ENCODE measurements around the gene TEX29. TPM values are rescaled to one million over a fixed set of nuclear protein-coding genes. Genes with fewer than 3 reads are reported as not detected.

TEX29 gene
- polyA plus RNA-seq, 1 of the 3 experiments (the other 2 are of a cell fraction): 0.18 TPM

DNA sequence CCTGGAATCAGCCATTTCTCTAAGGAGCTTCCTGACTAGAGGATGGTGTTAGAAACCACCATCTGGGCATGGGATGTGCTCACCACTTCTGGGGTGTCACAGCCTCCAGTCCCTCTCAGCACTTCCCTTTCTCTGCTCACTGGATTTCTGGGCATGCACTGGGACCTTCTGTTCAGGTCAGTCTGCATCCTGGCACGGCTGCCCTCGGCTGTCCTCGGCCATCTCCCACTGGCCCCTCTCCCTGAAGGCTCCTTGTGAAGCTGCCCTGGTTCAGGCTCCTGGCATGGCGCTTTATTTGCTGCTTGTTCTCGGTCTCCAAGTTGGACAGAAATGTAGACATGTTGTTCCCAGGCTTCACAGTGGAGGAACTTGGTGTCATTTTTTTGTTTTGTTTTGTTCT, 60.0 kb downstream of the TEX29 start:
- no peak for DNase-seq
- WGBS (ENCODE audit: low lambda C conversion rate): 5% methylated on average over 5 of the region's 5 CpGs
- Histone ChIP-seq H3K9ac (no peak overlapping the region), H4K20me1 (ENCODE audit: insufficient read depth) (no peaks in the 10 kb centered on the region), H3K9me3 (no peaks in the 10 kb centered on the region), H3F3A (replicated peaks; ENCODE audit: insufficient read depth) (no peaks in the 10 kb centered on the region), H3K79me2 (ENCODE audit: insufficient read depth) (no peaks in the 10 kb centered on the region), H3K9me2 (no peaks in the 10 kb centered on the region), H3K36me3 (replicated peaks in 1 of 2; ENCODE audit: control insufficient read depth in 1 of 2, insufficient read depth in 2 of 2, low read length in 1 of 2) (no peaks in the 10 kb centered on the region), H3K4me1 (ENCODE audit: control insufficient read depth in 1 of 2, insufficient read depth in 2 of 2, low read depth in 1 of 2, low read length in 1 of 2) (no peaks in the 10 kb centered on the region), H3K27ac (ENCODE audit: low read depth in 2 of 2, low read length in 1 of 2) (no peak overlapping the region), H3K4me3 (ENCODE audit: low read depth in 2 of 2, low read length in 1 of 2) (no peak overlapping the region), H2AFZ (ENCODE audit: low read depth) (no peak overlapping the region), H3K4me2 (no peak overlapping the region), H3K27me3 (ENCODE audit: insufficient read depth) (no peaks in the 10 kb centered on the region)
- POLR2A ChIA-PET: no interaction called here
- TF ChIP-seq RFX5 (IDR thresholded peaks at IDR 0.05; ENCODE audit: low read length) (no peak), RXRA (IDR thresholded peaks at IDR 0.05; ENCODE audit: borderline replicate concordance, low read depth) (no peak), GABPA (IDR thresholded peaks at IDR 0.05; ENCODE audit: low read depth) (no peak), TAF1 (IDR thresholded peaks at IDR 0.05; ENCODE audit: borderline replicate concordance, low read depth, low read length) (no peak), YY1 (IDR thresholded peaks at IDR 0.05; ENCODE audit: low read depth) (no peak), MXI1 (IDR thresholded peaks at IDR 0.05; ENCODE audit: low read depth, low read length) (no peak)
- CTCF ChIA-PET: interaction anchor here (0.6 kb wide), 1 partner anchor 121 kb away, joined by 3 read pairs; no protein-coding TSS in a partner anchor

DNA sequence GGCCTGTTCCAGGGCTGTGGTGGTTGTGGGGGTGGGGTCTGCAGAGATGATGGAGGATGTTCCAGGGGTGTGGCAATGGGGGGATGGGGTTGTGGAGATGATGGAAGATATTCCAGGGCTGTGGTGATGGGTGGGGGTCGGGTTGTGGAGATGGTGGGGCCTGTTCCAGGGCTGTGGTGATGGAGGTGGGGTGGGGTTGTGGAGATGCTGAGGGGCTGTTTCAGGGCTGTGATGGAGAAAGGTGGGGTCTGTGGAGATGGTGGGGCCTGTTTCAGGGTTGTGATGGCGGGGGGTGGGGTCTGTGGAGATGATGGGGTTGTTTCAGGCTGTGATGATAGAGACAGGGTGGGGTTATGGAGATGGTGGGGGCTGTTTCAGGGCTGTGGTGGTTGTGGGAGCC, 62.0 kb downstream of the TEX29 start:
- H3K4me1 ChIP-seq (ENCODE audit: control insufficient read depth in 1 of 2, insufficient read depth in 2 of 2, low read depth in 1 of 2, low read length in 1 of 2): no peaks in the 10 kb centered on the region
- H3K79me2 ChIP-seq (ENCODE audit: insufficient read depth): no peaks in the 10 kb centered on the region
- DNase-seq: no peak
- no peaks in the 10 kb centered on the region for H3K27me3 ChIP-seq (ENCODE audit: insufficient read depth)
- TF ChIP-seq USF2 (IDR thresholded peaks at IDR 0.05; ENCODE audit: borderline replicate concordance, low read depth, low read length): no peak
- TF ChIP-seq MEF2A (IDR thresholded peaks at IDR 0.05; ENCODE audit: borderline replicate concordance, low read depth): no peak
- TF ChIP-seq SMC3 (IDR thresholded peaks at IDR 0.05; ENCODE audit: low read depth, low read length): no peak
- TF ChIP-seq NFIC (IDR thresholded peaks at IDR 0.05; ENCODE audit: borderline replicate concordance): no peak
- no peak for TF ChIP-seq RXRA (IDR thresholded peaks at IDR 0.05; ENCODE audit: borderline replicate concordance, low read depth)
- no peak for TF ChIP-seq FOXJ3 (CRISPR knock-in tag; IDR thresholded peaks at IDR 0.05)
- TF ChIP-seq JUND (IDR thresholded peaks at IDR 0.05): no peak
- TF ChIP-seq, protein P1, sequence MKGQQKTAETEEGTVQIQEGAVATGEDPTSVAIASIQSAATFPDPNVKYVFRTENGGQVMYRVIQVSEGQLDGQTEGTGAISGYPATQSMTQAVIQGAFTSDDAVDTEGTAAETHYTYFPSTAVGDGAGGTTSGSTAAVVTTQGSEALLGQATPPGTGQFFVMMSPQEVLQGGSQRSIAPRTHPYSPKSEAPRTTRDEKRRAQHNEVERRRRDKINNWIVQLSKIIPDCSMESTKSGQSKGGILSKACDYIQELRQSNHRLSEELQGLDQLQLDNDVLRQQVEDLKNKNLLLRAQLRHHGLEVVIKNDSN (IDR thresholded peaks at IDR 0.05; ENCODE audit: borderline replicate concordance, low read depth): no peak
- H4K20me1 ChIP-seq (ENCODE audit: insufficient read depth): no peaks in the 10 kb centered on the region
- H3K27ac ChIP-seq (ENCODE audit: low read depth in 2 of 2, low read length in 1 of 2): no peak overlapping the region
- H3K4me3 ChIP-seq (ENCODE audit: low read depth in 2 of 2, low read length in 1 of 2): no peak overlapping the region
- no peaks in the 10 kb centered on the region for H3K9me3 ChIP-seq
- no peak overlapping the region for H2AFZ ChIP-seq (ENCODE audit: low read depth)
- ChIA-PET CTCF (no interaction called here), POLR2A (no interaction called here)
- no peaks in the 10 kb centered on the region for H3F3A ChIP-seq (replicated peaks; ENCODE audit: insufficient read depth)
- H3K36me3 ChIP-seq (replicated peaks in 1 of 2; ENCODE audit: control insufficient read depth in 1 of 2, insufficient read depth in 2 of 2, low read length in 1 of 2): no peaks in the 10 kb centered on the region
- WGBS (ENCODE audit: low lambda C conversion rate): 0% methylated on average over 2 of the region's 2 CpGs
- H3K9me2 ChIP-seq: no peaks in the 10 kb centered on the region
- H3K4me2 ChIP-seq: no peak overlapping the region
- no peak overlapping the region for H3K9ac ChIP-seq

All from SK-N-SH (cell line).